Activated effector memory CD4-positive, alpha-beta T cell treated with anti-CD3 and anti-CD28 coated beads, Interleukin-2, amount 50 U/mL, for 16 hours (primary cell): ENCODE measurements around the gene GRB10.

Experiments used
- DNase-seq: peaks from one replicate; pipeline ENCODE4 v3.0.0-alpha.2; 2020

GRB10 gene

GRCh38 chr7:50803359-50804337 is 21.0 kb upstream of the GRB10 start:
- DNase-seq: no peak

- no peak for DNase-seq
These were observed 19.2 kb upstream of the GRB10 start for GRCh38 chr7:50801907-50802306.

- DNase-seq: no peak
These were observed 17.2 kb upstream of the GRB10 start for GRCh38 chr7:50799873-50800272.

GRCh38 chr7:50798126-50798525 is 15.4 kb upstream of the GRB10 start:
- DNase-seq: no peak

- DNase-seq: no peak
These were observed 13.1 kb upstream of the GRB10 start for GRCh38 chr7:50795831-50796230.

DNA sequence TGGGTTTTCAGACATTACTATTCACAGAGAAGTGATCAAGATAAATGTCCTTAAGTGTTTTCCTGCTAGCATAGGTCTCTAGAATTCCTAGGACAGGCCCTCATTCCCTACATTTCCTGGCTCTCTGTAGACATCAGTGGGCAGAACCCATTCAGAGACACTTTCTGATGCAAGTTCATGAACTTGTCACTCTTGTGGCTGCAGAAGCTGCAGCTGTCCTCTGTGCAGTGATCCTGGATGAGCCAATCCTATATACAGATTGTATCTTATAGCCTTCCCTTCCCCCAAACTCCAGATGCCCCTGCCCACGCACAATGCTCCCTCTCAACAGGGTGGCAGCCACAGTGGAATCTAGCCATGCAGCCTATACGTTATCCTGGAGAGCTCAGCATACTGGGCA is 12.6 kb upstream of the GRB10 start:
- no peak for DNase-seq

DNA sequence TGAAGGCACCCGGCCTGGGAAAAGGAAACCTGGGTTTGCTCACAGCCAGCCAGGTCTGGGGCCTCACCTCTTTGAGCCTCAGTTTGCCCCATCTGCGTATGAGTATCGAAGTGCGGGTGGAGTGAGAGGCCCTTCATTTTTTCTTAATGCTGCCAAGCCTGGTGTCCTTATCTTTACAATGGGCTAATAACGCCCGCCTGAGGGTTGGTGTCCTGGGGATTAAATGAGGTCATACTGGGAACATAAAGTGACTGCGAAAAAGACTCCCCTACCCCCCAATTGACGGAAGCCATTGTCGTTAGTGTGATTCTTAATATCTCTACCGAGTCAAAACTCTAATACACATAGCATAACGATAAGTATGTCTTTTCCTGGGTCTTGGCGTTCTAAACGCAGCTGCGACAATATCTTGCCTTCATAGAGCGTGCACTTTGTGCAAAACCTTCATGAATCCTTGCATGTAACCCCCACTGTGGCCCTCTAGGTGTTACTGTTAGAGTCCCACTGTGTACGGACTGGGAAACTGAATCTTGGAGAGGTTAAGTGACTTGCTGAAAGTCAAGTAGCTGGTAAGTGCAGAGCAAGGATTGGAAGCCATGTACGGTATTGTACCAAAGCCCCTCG is 11.4 kb upstream of the GRB10 start:
- no peak for DNase-seq

- peak; percentile 68 for DNase-seq
These were observed 10.6 kb upstream of the GRB10 start for GRCh38 chr7:50793120-50793946.

GRCh38 chr7:50792342-50793119 is 9.8 kb upstream of the GRB10 start:
- DNase-seq: no peak

DNA sequence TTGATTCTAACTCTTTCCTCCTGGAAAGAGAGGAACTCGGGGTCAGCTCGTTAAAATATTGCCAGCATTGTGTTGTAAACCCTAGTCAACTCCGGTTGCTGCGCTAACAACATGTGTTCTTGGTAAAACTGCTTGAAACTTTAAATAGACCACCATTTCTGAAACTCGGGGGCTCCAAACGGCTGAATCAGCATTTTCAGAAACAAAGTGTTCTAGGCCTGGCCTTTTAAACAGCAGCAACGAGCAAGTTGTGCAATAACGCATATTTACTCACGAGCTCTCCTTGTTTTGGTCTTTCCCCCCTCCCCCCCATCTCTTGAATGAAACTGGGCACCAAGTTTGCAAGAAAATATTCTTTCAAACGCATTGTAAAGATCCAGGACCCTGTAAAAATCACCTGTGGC is 9.2 kb upstream of the GRB10 start:
- DNase-seq: no peak

GRCh38 chr7:50791363-50791937 is 8.8 kb upstream of the GRB10 start:
- no peak for DNase-seq

DNA sequence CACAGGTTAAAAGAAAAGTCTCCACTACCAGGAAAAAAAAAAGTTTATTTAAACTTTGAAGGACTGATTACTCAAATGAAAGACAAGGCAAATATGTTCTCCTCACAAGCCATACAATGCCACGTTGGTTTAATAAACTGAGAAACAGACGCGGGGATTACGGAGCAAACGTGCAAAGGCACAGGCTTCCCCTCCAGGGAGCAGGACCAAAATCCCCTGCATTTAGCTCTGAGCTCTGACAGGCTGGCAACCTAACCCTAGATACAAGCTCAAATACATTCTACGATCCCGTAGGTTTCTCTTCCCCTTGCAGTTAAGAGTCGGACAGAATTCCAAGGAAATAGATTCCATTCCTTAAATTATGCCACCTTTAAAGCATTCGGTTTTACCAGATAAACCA is 7.7 kb upstream of the GRB10 start:
- DNase-seq: no peak

GRCh38 chr7:50788382-50788781 is 5.7 kb upstream of the GRB10 start:
- no peak for DNase-seq

GRCh38 chr7:50787825-50788224 is 5.1 kb upstream of the GRB10 start:
- DNase-seq: no peak

GRCh38 chr7:50785346-50785745 is 2.6 kb upstream of the GRB10 start:
- no peak for DNase-seq

DNA sequence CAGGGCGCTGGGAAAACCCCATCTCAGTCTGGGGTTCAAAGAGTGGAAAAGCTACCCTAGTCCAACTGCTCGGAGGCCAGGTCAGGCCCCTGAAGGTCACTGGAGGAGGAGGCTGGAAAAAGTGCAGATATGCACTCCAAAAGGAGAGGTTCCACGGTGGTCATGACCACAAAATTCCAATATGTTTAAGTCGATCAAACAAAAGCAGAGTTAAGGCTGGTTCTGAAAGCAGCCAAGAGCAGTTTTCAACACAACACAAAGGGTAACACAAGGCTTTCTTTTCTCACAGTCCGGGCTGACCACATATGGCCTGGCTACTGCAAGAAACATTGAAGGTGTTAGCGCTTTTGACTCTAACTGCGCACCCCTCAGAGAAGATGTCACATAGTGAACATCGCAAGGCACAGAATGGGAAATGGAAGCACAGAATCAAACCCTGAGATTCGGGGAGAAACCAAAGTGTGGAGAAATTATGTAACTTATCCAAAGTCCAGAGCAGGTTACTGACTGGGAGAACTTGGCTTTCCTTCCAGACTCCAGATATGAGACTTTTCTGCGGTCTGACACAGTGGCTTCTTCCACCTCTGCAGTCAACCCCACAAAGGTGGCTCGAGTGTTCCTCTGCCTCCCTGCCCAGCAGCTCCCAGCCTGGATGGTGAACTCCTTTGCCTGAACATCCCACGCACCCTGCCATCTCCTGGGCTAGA is 1.3 kb upstream of the GRB10 start:
- DNase-seq: no peak

- no peak for DNase-seq
These were observed 607 bp upstream of the GRB10 start for GRCh38 chr7:50783303-50783702.

GRCh38 chr7:50781381-50782293 is 1.1 kb downstream of the GRB10 start:
- DNase-seq: no peak

GRCh38 chr7:50780436-50780835 is 2.3 kb downstream of the GRB10 start:
- no peak for DNase-seq

DNA sequence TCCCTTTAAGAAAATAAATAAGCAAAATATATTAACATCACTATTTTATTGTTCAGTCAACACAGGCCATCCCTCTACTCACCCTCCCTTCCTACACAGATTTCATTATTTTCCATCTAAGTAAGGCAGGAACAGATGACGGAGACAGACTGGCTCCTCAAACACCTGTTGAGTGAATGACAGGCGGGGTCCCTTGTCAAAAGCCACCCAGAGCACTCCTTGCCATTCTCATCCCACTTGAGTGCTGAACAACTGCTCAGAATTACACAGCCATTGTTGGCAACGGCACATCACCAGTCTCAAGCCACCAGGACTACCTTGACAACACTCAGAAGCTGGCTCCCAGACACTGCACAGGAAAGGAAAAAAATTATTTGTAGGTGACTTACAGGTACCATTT is 3.3 kb downstream of the GRB10 start:
- DNase-seq: no peak
